SK-N-MC (cell line): ENCODE measurements around the gene ATF1.

ENCODE experiments used
- EZH2 ChIP-seq: fragments of 200-600 bp; sonication (generic); IDR thresholded peaks from one replicate; pipeline ENCODE4 v1.6.1; 2017; ENCODE audit warnings: antibody characterized with exemption
- FOXP2 ChIP-seq: optimal IDR thresholded peaks from 2 replicates; pipeline ENCODE3; 2011; ENCODE audit warnings: mild to moderate bottlenecking, moderate library complexity; ENCODE audit not compliant: insufficient read depth; ENCODE audit errors: extremely low read length, control extremely low read depth
- POLR2AphosphoS5 ChIP-seq: IDR thresholded peaks from 2 replicates; pipeline ENCODE4 v1.6.1; 2012; ENCODE audit warnings: mild to moderate bottlenecking, low read depth, low read length, borderline replicate concordance

DNA sequence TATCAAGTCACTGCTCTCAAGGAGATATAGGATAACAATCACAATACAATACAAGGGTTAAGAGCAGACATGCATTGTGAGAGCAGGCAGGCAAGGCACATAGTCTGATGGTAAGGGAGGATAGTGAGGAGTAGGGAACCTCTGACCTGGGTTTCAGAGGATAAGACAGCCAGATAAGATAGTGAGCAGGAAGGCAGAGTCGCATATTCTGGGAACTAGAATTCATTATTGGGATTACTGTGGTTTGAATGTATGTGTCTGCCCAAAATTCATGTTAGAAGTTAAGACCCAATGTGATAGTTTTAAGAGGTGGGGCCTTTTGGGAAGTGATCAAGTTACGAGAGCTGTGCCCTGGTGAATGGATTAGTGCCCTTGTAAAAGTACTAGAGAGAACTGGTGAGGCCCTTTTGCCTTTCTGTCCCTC is 14.4 kb upstream of the ATF1 start:
- TF ChIP-seq POLR2AphosphoS5 (no peak), EZH2 (no peak), FOXP2 (no peak)
